ENCODE data around the gene ESPNL.
"Not testable (repeated sequence)": the region's sequence is repeated elsewhere in the genome, so short reads cannot be mapped to it uniquely, and the experiment has no call there.

The ESPNL gene

GRCh38 chr2:238114851-238115660, 14.9 kb downstream of the ESPNL start:
- no peak for DNase-seq (ENCODE audit: low spot score)

GRCh38 chr2:238115709-238116108, 15.6 kb downstream of the ESPNL start:
- DNase-seq (ENCODE audit: low spot score), result not testable (repeated sequence)

GRCh38 chr2:238116298-238117198, 16.4 kb downstream of the ESPNL start:
- DNase-seq (ENCODE audit: low spot score), result no peak

GRCh38 chr2:238117199-238118154, 17.3 kb downstream of the ESPNL start:
- no peak for DNase-seq (ENCODE audit: low spot score)

- DNase-seq (ENCODE audit: low spot score), result no peak
These were observed 19.8 kb downstream of the ESPNL start for GRCh38 chr2:238119756-238120462.

- no peak for DNase-seq (ENCODE audit: low spot score)
These were observed 20.5 kb downstream of the ESPNL start for GRCh38 chr2:238120463-238121298.

GRCh38 chr2:238121511-238122286, 21.6 kb downstream of the ESPNL start:
- DNase-seq (ENCODE audit: low spot score), result no peak

GRCh38 chr2:238122287-238123217, 22.4 kb downstream of the ESPNL start:
- no peak for DNase-seq (ENCODE audit: low spot score)

GRCh38 chr2:238123218-238123971, 23.3 kb downstream of the ESPNL start:
- no peak for DNase-seq (ENCODE audit: low spot score)

- DNase-seq (ENCODE audit: low spot score), result no peak
These were observed 23.9 kb downstream of the ESPNL start for GRCh38 chr2:238123991-238124470.

- DNase-seq (ENCODE audit: low spot score), result no peak
These were observed 24.5 kb downstream of the ESPNL start for GRCh38 chr2:238124488-238125126.

- DNase-seq (ENCODE audit: low spot score), result no peak
These were observed 25.2 kb downstream of the ESPNL start for GRCh38 chr2:238125127-238125885.

GRCh38 chr2:238126338-238126737, 26.2 kb downstream of the ESPNL start:
- DNase-seq (ENCODE audit: low spot score), result no peak

GRCh38 chr2:238126775-238127164, 26.6 kb downstream of the ESPNL start:
- DNase-seq (ENCODE audit: low spot score), result no peak

- DNase-seq (ENCODE audit: low spot score), result no peak
These were observed 27.3 kb downstream of the ESPNL start for GRCh38 chr2:238127165-238128060.
